Spleen (tissue), 7 donors: Measurements from ENCODE around the gene PLEKHA7.

Experiments
- CTCF ChIP-seq, 11 experiments: fragments of 200-600 bp in 7 of 11; fragments of 450-650 bp in 4 of 11; sonication (generic) in 4 of 11; IDR thresholded peaks in 8 of 11; conservative IDR thresholded peaks in 3 of 11; 1 replicate in 7 of 11; 2 replicates in 4 of 11; pipeline versions ENCODE4 v1.4.0 to v1.8.0; 2016 to 2021; ENCODE audit warnings: antibody characterized with exemption in 11 of 11, inconsistent platforms in 4 of 11, mild to moderate bottlenecking in 1 of 11
- POLR2A ChIP-seq, 3 donors: fragments of 450-650 bp; IDR thresholded peaks; one replicate each; pipeline ENCODE4 v1.5.1; 2017; ENCODE audit warnings: antibody characterized with exemption in 3 of 3, mild to moderate bottlenecking in 1 of 3
- POLR2AphosphoS5 ChIP-seq, 3 donors: sonication (generic); formaldehyde crosslinking; IDR thresholded peaks; one replicate each; pipeline ENCODE4 v1.5.1; 2017; ENCODE audit warnings: antibody characterized with exemption in 3 of 3
- donor health status: DM: no; HTN: no; CAD: no; lungs with moderate emphysema.
- donor health status: DM: no; HTN: no; CAD: no.
- donor health status: DM: no; HTN: no; CAD: no.

- no peak for TF ChIP-seq POLR2A (IDR thresholded peaks at IDR 0.05)
- no peak for TF ChIP-seq CTCF (IDR thresholded peaks at IDR 0.05 in 8 of 11, conservative IDR thresholded peaks at IDR 0.05 in 3 of 11)
- no peak for TF ChIP-seq POLR2AphosphoS5 (IDR thresholded peaks at IDR 0.05)
These were observed 182.7 kb downstream of the PLEKHA7 start for GRCh38 chr11:16831316-16832192.
